Right lobe of liver (tissue), 4 donors: ENCODE data around the gene FGF14.

Experiments used
- CTCF ChIP-seq, 4 donors: fragments of 200-600 bp in 3 of 4; fragments of 450-650 bp in 1 of 4; IDR thresholded peaks; one replicate each; pipeline versions ENCODE4 v1.5.1 to v1.8.0; 2016 to 2022; ENCODE audit warnings: antibody characterized with exemption in 4 of 4, mild to moderate bottlenecking in 2 of 4
- POLR2A ChIP-seq: fragments of 450-650 bp; IDR thresholded peaks from one replicate; pipeline ENCODE4 v1.6.1; 2017; ENCODE audit warnings: antibody characterized with exemption, mild to moderate bottlenecking
- donor health status: DM: no; HTN: no; CAD: no.
- donor health status: DM: no; HTN: no; CAD: no.
- donor health status: DM: no; HTN: yes; CAD: no.

- TF ChIP-seq CTCF (IDR thresholded peaks at IDR 0.05) (no peak), POLR2A (no peak)
Measured at GRCh38 chr13:101795025-101795424, 606.8 kb downstream of the FGF14 start.
